ENCODE measurements around the gene NRG3. TPM values are rescaled to one million over a fixed set of nuclear protein-coding genes. Genes with fewer than 3 reads are reported as not detected.

Gene NRG3
- total RNA-seq, 4 donors from 2014 or later: 0.54 TPM; not detected in 3

DNA sequence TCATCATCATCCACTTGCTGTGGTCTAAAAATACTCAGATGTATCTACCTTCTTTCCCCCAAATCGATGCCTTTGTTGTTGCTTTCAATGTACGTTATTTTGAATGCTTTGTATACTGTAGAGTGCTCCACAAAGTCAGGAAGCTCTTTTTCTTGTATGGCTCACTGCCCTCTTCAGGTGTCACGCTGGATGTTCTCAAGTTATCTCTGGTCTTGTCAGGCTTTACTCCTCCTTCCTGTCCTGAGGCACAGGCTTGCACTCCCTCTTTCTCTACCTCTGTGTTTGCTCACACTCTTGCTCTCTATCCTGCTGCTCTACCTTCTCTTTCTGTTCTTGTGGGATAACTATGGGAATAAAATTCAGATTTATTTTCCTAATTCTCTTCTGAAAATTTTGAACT, 381.3 kb downstream of the NRG3 start:
- H3K27me3 ChIP-seq: no peaks in the 10 kb centered on the region
- ATAC-seq: no peak
- no peaks in the 10 kb centered on the region for H3K36me3 ChIP-seq
- TF ChIP-seq POLR2AphosphoS5 (IDR thresholded peaks at IDR 0.05): no peak
- TF ChIP-seq EP300 (IDR thresholded peaks at IDR 0.05): no peak
- TF ChIP-seq, protein P1, sequence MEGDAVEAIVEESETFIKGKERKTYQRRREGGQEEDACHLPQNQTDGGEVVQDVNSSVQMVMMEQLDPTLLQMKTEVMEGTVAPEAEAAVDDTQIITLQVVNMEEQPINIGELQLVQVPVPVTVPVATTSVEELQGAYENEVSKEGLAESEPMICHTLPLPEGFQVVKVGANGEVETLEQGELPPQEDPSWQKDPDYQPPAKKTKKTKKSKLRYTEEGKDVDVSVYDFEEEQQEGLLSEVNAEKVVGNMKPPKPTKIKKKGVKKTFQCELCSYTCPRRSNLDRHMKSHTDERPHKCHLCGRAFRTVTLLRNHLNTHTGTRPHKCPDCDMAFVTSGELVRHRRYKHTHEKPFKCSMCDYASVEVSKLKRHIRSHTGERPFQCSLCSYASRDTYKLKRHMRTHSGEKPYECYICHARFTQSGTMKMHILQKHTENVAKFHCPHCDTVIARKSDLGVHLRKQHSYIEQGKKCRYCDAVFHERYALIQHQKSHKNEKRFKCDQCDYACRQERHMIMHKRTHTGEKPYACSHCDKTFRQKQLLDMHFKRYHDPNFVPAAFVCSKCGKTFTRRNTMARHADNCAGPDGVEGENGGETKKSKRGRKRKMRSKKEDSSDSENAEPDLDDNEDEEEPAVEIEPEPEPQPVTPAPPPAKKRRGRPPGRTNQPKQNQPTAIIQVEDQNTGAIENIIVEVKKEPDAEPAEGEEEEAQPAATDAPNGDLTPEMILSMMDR (IDR thresholded peaks at IDR 0.05): no peak
- no peak for TF ChIP-seq POLR2A (IDR thresholded peaks at IDR 0.05)
- 58 to 93% methylated on average over 3 of the region's 3 CpGs for WGBS, 2 donors (ENCODE audit: low coverage in 1 of 2)
- H3K9me3 ChIP-seq: no peaks in the 10 kb centered on the region
- H3K27ac ChIP-seq: no peak overlapping the region
- no peak overlapping the region for H3K4me3 ChIP-seq
- peaks cover 0 to 9% (median 5%) of the 10 kb centered on the region in 3 donors for H3K4me1 ChIP-seq

DNA sequence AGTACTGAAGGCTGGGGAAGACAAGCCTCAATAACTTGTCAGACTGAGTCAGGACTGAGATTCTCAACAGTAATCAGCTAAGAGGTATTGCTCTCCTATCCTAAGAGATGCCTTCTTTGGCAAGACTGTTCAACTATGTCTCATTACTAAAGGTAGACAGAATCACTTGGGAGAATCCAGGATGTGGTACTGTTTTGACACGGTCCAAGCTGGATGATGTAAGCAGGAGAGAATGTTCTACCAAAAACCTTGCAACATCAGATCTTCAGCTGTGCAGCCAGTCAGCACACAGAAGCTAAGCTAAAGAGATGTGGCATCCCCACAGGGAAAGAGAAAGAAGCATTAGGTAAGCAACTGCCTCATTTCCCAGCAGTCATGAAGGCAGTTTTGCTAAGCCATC, 391.4 kb downstream of the NRG3 start:
- ATAC-seq: peak; percentile 76
- H3K9me3 ChIP-seq: no peaks in the 10 kb centered on the region
- no peak overlapping the region for H3K27ac ChIP-seq
- H3K4me3 ChIP-seq: no peak overlapping the region
- H3K4me1 ChIP-seq: no peaks in the 10 kb centered on the region
- WGBS, 2 donors (ENCODE audit: low coverage in 1 of 2): 38% methylated on average over 1 of the region's 1 CpG; no CpG with 5 or more reads in 1 of the 2 donors
- TF ChIP-seq, protein P1 (IDR thresholded peaks at IDR 0.05): no peak
- TF ChIP-seq EP300 (IDR thresholded peaks at IDR 0.05) (no peak), POLR2AphosphoS5 (IDR thresholded peaks at IDR 0.05) (no peak), POLR2A (IDR thresholded peaks at IDR 0.05) (no peak)
- no peaks in the 10 kb centered on the region for H3K36me3 ChIP-seq
- no peaks in the 10 kb centered on the region for H3K27me3 ChIP-seq

DNA sequence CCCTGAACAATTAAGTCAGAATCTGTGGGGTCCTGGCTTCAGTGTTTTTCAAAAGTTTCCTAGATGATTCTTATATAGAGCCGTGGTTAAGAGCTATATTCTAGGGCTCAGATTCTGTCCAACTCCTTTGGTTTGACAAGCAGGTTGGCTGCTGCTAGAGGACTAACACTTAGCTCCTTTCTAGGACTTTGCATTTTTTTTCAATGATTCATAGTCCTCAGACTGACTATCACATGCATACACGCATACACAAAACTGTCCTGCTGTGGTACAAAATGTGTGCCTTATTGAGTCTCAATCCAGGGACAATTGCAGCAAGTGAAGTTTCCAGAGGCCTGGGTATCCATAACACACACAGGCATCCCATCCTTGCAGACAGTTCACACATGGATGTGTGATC, 392.0 kb downstream of the NRG3 start:
- WGBS, 2 donors (ENCODE audit: low coverage in 1 of 2): 72 to 100% methylated on average over 1 to 2 of the region's 2 CpGs
- Histone ChIP-seq H3K4me3 (no peak overlapping the region), H3K27ac (no peak overlapping the region), H3K4me1 (no peaks in the 10 kb centered on the region), H3K27me3 (no peaks in the 10 kb centered on the region), H3K9me3 (no peaks in the 10 kb centered on the region), H3K36me3 (no peaks in the 10 kb centered on the region)
- TF ChIP-seq, protein P1 (IDR thresholded peaks at IDR 0.05): no peak
- TF ChIP-seq POLR2AphosphoS5 (IDR thresholded peaks at IDR 0.05) (no peak), POLR2A (IDR thresholded peaks at IDR 0.05) (no peak), EP300 (IDR thresholded peaks at IDR 0.05) (no peak)
- no peak for ATAC-seq

DNA sequence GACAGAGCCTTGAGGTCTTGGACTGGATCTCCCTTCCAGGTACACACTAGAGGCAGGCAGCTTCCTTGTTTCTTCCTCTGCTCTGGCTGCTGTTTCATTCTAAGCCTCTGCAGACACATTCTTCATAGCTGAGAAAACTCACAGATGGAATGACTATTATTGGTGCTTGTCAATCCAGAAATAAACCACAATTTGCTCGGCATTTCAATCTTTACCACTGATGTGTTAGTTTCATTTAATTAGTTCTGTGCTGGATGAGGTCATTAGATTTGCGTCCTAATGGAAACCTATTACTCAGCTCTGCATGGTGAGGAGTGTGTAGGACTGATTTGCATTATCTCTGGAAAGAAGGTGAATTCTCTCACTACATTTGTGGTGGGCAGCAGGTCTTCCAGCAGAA, 392.5 kb downstream of the NRG3 start:
- TF ChIP-seq POLR2AphosphoS5 (IDR thresholded peaks at IDR 0.05): no peak
- no peak for TF ChIP-seq EP300 (IDR thresholded peaks at IDR 0.05)
- TF ChIP-seq, protein P1 (IDR thresholded peaks at IDR 0.05): no peak
- no peak for TF ChIP-seq POLR2A (IDR thresholded peaks at IDR 0.05)
- Histone ChIP-seq H3K9me3 (no peaks in the 10 kb centered on the region), H3K27ac (no peak overlapping the region), H3K4me1 (no peaks in the 10 kb centered on the region), H3K4me3 (no peak overlapping the region), H3K27me3 (no peaks in the 10 kb centered on the region), H3K36me3 (no peaks in the 10 kb centered on the region)
- 73 to 78% methylated on average over 2 of the region's 2 CpGs for WGBS, 2 donors (ENCODE audit: low coverage in 1 of 2)
- no peak for ATAC-seq

DNA sequence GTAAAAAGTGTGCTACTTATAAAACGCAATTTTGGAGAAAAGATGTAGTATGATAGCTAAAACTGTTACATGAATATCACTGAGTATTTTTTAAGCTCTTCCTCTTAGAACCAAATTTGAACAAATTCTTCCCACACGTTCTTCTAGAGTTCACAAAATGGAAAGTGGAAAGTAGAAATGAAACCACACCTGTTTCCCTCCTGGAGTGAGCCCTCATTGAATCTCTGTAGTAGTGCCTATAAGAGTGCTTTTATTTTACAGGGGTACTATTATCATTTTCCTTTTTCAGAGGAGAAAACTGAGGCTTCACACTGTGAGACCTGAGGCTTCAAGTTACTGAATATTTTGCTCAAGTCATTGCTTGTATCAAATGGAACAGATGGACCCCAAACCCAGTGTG, 393.0 kb downstream of the NRG3 start:
- Histone ChIP-seq H3K4me3 (no peak overlapping the region), H3K27me3 (no peaks in the 10 kb centered on the region), H3K4me1 (no peaks in the 10 kb centered on the region), H3K27ac (no peak overlapping the region), H3K36me3 (no peaks in the 10 kb centered on the region), H3K9me3 (no peaks in the 10 kb centered on the region)
- 70 to 86% methylated on average over 2 of the region's 2 CpGs for WGBS, 2 donors (ENCODE audit: low coverage in 1 of 2)
- no peak for ATAC-seq
- TF ChIP-seq EP300 (IDR thresholded peaks at IDR 0.05) (no peak), POLR2A (IDR thresholded peaks at IDR 0.05) (no peak)

Data from gastroesophageal sphincter (tissue), 4 donors.